IgD-negative memory B cell (primary cell): ENCODE data around the gene CPA5. TPM values are rescaled to one million over a fixed set of nuclear protein-coding genes. Genes with fewer than 3 reads are reported as not detected.
"Not testable (repeated sequence)": the region's sequence is repeated elsewhere in the genome, so short reads cannot be mapped to it uniquely, and the experiment has no call there.

Experiments used
- H3K27ac Mint-ChIP-seq, 3 donors: one replicate each; pipeline ENCODE4 v1.8.0; 2020 to 2022; ENCODE audit warnings: mild to moderate bottlenecking in 3 of 3, mixed read lengths in 3 of 3, moderate library complexity in 1 of 3
- H3K27me3 Mint-ChIP-seq: one replicate; pipeline ENCODE4 v1.8.0; 2021; ENCODE audit warnings: mixed read lengths
- H3K36me3 Mint-ChIP-seq: one replicate; pipeline ENCODE4 v1.8.0; 2020; ENCODE audit warnings: mild to moderate bottlenecking, mixed read lengths
- H3K4me1 Mint-ChIP-seq, 3 donors: one replicate each; pipeline ENCODE4 v1.8.0; 2020 to 2022; ENCODE audit warnings: mixed read lengths in 3 of 3, mild to moderate bottlenecking in 1 of 3
- H3K4me3 Mint-ChIP-seq, 4 donors: one replicate each; pipeline ENCODE4 v1.8.0; 2020 to 2022; ENCODE audit warnings: mild to moderate bottlenecking in 4 of 4, mixed read lengths in 4 of 4, moderate library complexity in 3 of 4
- H3K9me3 Mint-ChIP-seq, 3 donors: one replicate each; pipeline ENCODE4 v1.8.0; 2020 to 2021; ENCODE audit warnings: mixed read lengths in 3 of 3, mild to moderate bottlenecking in 1 of 3
- polyA plus RNA-seq: library from polyadenylated mRNA; unstranded; fragments of 300-500 nt; fragmentation: Illumina TruSeq; gene quantifications from one replicate; pipeline ENCODE4 v1.2.3, GENCODE V29; 2021

The CPA5 gene
- polyA plus RNA-seq, 1 donor from 2014 or later, result not detected

GRCh38 chr7:130372402-130373165, 28.0 kb downstream of the CPA5 start:
- H3K36me3 Mint-ChIP-seq, result peaks cover 2% of the 10 kb centered on the region
- peaks cover 0 to 3% (median 3%) of the 10 kb centered on the region in 3 donors for H3K4me1 Mint-ChIP-seq
- H3K9me3 Mint-ChIP-seq, result peaks cover 2 to 7% (median 5%) of the 10 kb centered on the region in 3 donors
- H3K27ac Mint-ChIP-seq, result no peak overlapping the region
- no peak overlapping the region for H3K4me3 Mint-ChIP-seq
- no peaks in the 10 kb centered on the region for H3K27me3 Mint-ChIP-seq

GRCh38 chr7:130374507-130374906, 29.9 kb downstream of the CPA5 start:
- Mint-ChIP-seq H3K4me1 (peaks cover 0 to under 1% (median under 1%) of the 10 kb centered on the region in 3 donors), H3K27ac (no peak overlapping the region), H3K4me3 (no peak overlapping the region), H3K27me3 (no peaks in the 10 kb centered on the region), H3K36me3 (peaks cover 2% of the 10 kb centered on the region), H3K9me3 (peaks cover 2 to 7% (median 5%) of the 10 kb centered on the region in 3 donors)

- not testable (repeated sequence) for H3K4me3 Mint-ChIP-seq, H3K27me3 Mint-ChIP-seq, H3K9me3 Mint-ChIP-seq, H3K4me1 Mint-ChIP-seq, H3K36me3 Mint-ChIP-seq, H3K27ac Mint-ChIP-seq
These were observed 31.8 kb downstream of the CPA5 start for GRCh38 chr7:130376461-130376860.

- Mint-ChIP-seq H3K9me3 (peaks cover 2 to 7% (median 5%) of the 10 kb centered on the region in 3 donors), H3K27me3 (peaks cover 2% of the 10 kb centered on the region), H3K4me3 (no peak overlapping the region), H3K4me1 (no peaks in the 10 kb centered on the region), H3K36me3 (no peaks in the 10 kb centered on the region), H3K27ac (no peak overlapping the region)
These were observed 32.6 kb downstream of the CPA5 start for GRCh38 chr7:130377178-130377577.

GRCh38 chr7:130379019-130379418, 34.4 kb downstream of the CPA5 start:
- Mint-ChIP-seq H3K27me3 (peaks cover 5% of the 10 kb centered on the region), H3K27ac (no peak overlapping the region), H3K4me3 (no peak overlapping the region), H3K4me1 (no peaks in the 10 kb centered on the region), H3K36me3 (no peaks in the 10 kb centered on the region), H3K9me3 (peaks cover 2 to 7% (median 5%) of the 10 kb centered on the region in 3 donors)

- H3K9me3 Mint-ChIP-seq, result peaks cover 2 to 7% (median 5%) of the 10 kb centered on the region in 3 donors
- no peaks in the 10 kb centered on the region for H3K36me3 Mint-ChIP-seq
- H3K27ac Mint-ChIP-seq, result no peak overlapping the region
- H3K4me3 Mint-ChIP-seq, result no peak overlapping the region
- peaks cover 5% of the 10 kb centered on the region for H3K27me3 Mint-ChIP-seq
- no peaks in the 10 kb centered on the region for H3K4me1 Mint-ChIP-seq
These were observed 34.9 kb downstream of the CPA5 start for GRCh38 chr7:130379532-130379920.

GRCh38 chr7:130379921-130380860, 35.6 kb downstream of the CPA5 start, which contains the start of gene CPA1:
CPA1 (plus strand) TSS chr7:130380494; CDS start chr7:130380521, 27 bp downstream.
- H3K27me3 Mint-ChIP-seq, result peaks cover 5% of the 10 kb centered on the region
- no peak within 1 kb of the TSS for H3K4me3 Mint-ChIP-seq
- no peaks in the 10 kb centered on the region for H3K36me3 Mint-ChIP-seq

GRCh38 chr7:130380861-130381455, 36.3 kb downstream of the CPA5 start:
- H3K9me3 Mint-ChIP-seq, result peaks cover 2 to 7% (median 5%) of the 10 kb centered on the region in 3 donors
- H3K27ac Mint-ChIP-seq, result no peak overlapping the region
- peaks cover 5% of the 10 kb centered on the region for H3K27me3 Mint-ChIP-seq
- H3K4me1 Mint-ChIP-seq, result no peaks in the 10 kb centered on the region
- no peak overlapping the region for H3K4me3 Mint-ChIP-seq
- H3K36me3 Mint-ChIP-seq, result no peaks in the 10 kb centered on the region

More at GRCh38 chr7:130379921-130380860, 35.6 kb downstream of the CPA5 start, which contains the start of gene CPA1:
- Mint-ChIP-seq H3K27ac (no peak within 1 kb of the TSS), H3K4me1 (no peaks in the 10 kb centered on the region), H3K9me3 (peaks cover 2 to 7% (median 5%) of the 10 kb centered on the region in 3 donors)

GRCh38 chr7:130381468-130382312, 37.1 kb downstream of the CPA5 start:
- peaks cover under 1% of the 10 kb centered on the region in 3 donors for H3K9me3 Mint-ChIP-seq
- no peaks in the 10 kb centered on the region for H3K4me1 Mint-ChIP-seq
- H3K27ac Mint-ChIP-seq, result no peak overlapping the region
- H3K27me3 Mint-ChIP-seq, result peaks cover 5% of the 10 kb centered on the region
- H3K36me3 Mint-ChIP-seq, result peaks cover 1% of the 10 kb centered on the region
- H3K4me3 Mint-ChIP-seq, result no peak overlapping the region

GRCh38 chr7:130383187-130383980, 38.8 kb downstream of the CPA5 start:
- peaks cover 5% of the 10 kb centered on the region for H3K27me3 Mint-ChIP-seq
- no peak overlapping the region for H3K27ac Mint-ChIP-seq
- H3K4me3 Mint-ChIP-seq, result no peak overlapping the region
- H3K9me3 Mint-ChIP-seq, result peaks cover 0 to 2% (median 0%) of the 10 kb centered on the region in 3 donors
- H3K4me1 Mint-ChIP-seq, result no peaks in the 10 kb centered on the region
- H3K36me3 Mint-ChIP-seq, result peaks cover 2% of the 10 kb centered on the region

GRCh38 chr7:130384371-130384801, 39.8 kb downstream of the CPA5 start:
- no peaks in the 10 kb centered on the region for H3K4me1 Mint-ChIP-seq
- H3K27ac Mint-ChIP-seq, result peak overlapping the region in 1 of 3 donors; percentile 62

GRCh38 chr7:130384841-130385599, 40.4 kb downstream of the CPA5 start:
- Mint-ChIP-seq H3K27me3 (peaks cover 5% of the 10 kb centered on the region), H3K4me3 (no peak overlapping the region), H3K9me3 (peaks cover 0 to 3% (median 2%) of the 10 kb centered on the region in 3 donors), H3K27ac (peak overlapping the region in 1 of 3 donors; percentile 62), H3K4me1 (no peaks in the 10 kb centered on the region), H3K36me3 (peaks cover 2% of the 10 kb centered on the region)

More at GRCh38 chr7:130384371-130384801, 39.8 kb downstream of the CPA5 start:
- Mint-ChIP-seq H3K9me3 (peaks cover 0 to 3% (median 2%) of the 10 kb centered on the region in 3 donors), H3K36me3 (peaks cover 2% of the 10 kb centered on the region), H3K27me3 (peaks cover 5% of the 10 kb centered on the region), H3K4me3 (no peak overlapping the region)

GRCh38 chr7:130385600-130386066, 41.0 kb downstream of the CPA5 start:
- Mint-ChIP-seq H3K27ac (no peak overlapping the region), H3K4me1 (no peaks in the 10 kb centered on the region), H3K36me3 (peaks cover 2% of the 10 kb centered on the region), H3K4me3 (no peak overlapping the region), H3K27me3 (peaks cover 3% of the 10 kb centered on the region), H3K9me3 (peaks cover 0 to 3% (median 2%) of the 10 kb centered on the region in 3 donors)
